NCI-H1694 (cell line): ENCODE measurements around the gene PPP1R12C.
A peak's percentile ranks its signal among the peaks of the same experiment; 100 is the strongest.

ENCODE experiments used
- DNase-seq: peaks from one replicate; lab custom pipeline; 2025; lab: John Stamatoyannopoulos, UW

Gene PPP1R12C

DNA sequence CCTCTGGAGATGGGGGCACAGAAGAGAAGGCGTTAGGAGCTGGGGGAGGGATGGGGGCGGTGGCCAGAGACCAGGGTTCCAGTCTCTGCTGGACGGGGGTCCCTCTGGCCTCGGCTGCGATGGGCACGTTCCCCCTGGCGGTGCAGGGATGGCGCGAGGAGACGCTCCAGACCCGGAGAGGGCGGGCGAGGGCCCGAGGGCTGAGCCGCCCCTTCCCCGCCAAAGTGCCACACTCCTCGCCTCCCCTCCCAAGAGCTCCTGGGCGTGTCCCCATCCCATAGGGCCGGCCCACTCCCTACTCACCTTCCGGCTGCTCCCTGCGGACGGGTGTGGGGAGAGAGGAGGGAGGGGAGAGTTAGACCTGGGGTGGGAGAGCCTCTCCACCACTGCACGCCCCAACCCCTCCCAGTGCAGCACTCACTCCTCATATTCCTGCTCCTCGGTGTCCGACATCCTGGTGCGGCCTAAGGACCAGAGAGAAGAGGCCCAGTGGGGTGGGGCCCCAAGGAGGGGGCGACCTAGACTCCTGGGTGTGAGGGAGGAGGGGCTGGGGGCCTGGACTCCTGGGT lies 29.4 kb upstream of the PPP1R12C start:
- DNase-seq = peak; percentile 60

- DNase-seq = peak; percentile 44
Measured at GRCh38 chr19:55146078-55146704, 28.8 kb upstream of the PPP1R12C start.

GRCh38 chr19:55145232-55145631 lies 27.8 kb upstream of the PPP1R12C start:
- no peak for DNase-seq

- DNase-seq = no peak
Measured at GRCh38 chr19:55141696-55142095, 24.3 kb upstream of the PPP1R12C start.

DNA sequence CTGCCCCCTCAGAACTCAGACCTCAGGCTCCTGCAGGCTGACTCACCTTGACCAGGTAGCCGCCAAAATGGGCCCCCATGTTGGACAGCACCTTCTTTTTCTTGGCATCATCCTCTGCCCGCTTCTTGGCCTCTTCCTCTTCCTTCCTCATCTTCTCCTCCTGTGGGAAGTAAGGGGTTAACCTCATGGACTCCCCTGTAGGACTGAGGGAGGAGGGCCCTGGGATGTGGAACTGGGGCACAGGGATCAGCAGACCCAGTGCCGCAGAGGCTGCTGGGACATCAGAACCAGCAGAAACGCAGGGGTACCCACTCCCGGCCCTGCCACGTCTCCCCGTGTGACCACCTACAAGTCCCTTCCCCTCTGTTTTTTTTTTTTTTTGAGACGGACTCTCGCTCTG lies 20.5 kb upstream of the PPP1R12C start:
- no peak for DNase-seq

DNA sequence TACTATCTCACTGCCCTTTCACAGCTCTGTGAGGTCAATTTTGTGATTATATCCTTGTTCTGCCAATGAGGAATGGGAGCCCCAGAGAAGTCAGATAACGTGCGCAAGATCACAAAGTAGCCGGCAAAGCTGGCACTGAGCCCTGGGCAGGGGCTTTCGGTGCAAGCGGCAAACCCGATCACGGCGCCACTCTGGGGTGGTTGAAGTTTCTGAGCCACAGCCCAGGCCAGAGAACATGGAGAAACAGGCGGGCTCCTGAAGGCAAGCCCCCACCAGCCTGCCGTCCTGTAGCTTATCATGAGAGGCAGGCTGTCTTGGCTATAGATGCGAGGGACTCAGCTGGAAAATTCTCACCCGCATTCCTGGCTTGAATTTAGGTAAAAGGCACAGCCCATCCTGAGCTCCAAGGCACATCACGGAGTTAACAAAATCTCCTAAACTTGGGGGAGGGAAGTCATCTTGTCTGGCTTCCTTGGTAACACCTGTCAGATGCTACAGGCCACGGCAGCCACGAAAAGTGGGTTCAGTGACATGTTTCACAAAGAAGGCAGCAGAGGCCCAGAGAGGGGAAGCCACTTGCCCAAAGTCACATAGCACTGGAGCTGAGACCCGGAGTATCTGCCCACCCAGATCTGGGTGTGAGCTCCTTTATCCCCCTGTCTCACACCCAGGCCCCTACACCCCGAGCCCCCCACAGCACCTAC lies 19.1 kb upstream of the PPP1R12C start:
- DNase-seq = no peak

DNA sequence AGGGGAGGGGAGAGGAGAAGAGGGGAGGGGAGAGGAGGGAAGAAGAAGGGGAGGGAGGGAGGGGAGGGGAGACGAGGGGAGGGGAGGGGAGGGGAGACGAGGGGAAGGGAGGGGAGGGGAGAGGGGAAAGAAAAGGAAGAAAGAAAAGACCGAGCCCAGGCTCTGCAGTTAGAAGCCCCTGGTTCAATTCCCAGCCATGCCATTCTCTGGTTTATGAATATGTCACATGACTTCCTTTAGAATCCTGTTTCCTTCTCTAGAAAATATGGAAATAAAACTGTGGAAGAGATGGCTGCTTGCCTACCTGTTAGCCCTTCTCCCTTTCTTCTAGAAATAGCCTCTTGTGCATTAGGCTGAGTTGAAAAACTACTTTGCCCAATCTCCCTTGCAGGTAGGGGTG lies 17.3 kb upstream of the PPP1R12C start:
- no peak for DNase-seq

DNA sequence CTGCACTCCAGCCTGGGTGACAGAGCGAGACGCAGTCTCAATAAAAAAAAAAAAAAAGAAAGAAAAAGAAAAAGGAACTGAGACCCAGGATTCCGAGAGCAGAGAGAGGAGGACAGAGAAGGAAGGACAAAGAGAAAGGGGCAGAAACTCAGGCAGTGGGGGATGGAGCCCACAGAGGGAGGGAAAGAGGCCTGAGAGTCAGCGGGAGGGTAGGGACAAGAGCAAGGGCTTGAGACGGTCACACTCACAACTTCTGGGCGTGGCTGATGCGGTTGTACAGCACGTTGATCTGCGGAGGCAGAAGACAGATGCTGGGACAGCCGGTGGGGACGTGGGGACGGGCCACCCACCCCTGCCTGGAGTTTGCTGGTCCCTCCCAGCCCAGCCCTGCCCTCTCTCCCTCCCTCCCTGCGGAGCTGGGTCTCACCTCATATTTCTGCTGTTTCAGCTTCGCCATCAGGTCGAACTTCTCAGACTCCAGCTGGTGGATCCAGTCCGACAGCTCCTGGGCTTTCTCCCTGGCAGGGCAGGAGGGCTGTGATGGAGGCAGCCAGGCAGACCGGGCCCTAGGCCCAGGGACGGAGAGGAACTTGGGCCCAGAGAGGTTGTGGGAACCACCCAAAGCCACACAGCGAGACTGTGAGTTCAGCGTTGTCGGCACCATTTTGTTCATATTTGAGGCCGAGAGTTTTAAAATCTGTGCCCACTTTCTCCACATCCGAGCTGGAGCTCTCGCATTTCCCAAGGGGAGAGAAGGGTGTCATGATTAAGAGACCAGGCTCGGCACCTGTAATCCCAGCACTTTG lies 16.4 kb upstream of the PPP1R12C start:
- DNase-seq = no peak

DNA sequence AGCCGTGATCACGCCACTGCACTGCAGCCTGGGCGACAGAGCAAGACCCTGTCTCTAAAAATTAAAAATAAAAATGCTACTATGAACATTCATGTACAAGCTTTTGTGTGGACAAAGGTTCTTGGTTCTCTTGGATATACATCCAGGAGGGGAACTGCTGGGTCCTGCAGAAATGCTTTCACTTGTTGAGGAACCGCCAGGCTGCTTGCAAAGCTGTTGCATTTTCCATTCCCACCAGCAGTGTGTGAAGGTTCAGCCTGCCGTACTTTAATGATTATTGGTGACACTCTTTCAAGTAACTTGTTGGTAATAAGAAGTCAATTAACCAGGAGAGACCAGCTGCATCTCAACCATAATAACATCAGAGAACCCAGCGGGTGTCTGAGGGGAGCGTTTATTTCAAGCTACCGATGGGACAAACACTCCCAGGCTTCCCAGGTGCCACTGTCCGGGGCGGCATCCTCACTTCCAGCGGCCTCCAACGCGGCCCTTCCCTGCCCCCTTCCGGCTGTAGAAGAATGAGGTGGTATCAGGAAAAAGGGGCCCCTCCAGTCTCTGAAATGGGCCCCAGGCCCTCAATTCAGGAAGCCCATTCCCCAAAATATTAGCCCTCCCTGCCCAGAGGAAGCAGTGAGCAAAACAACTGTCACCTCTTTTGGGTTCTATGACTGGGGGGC lies 15.2 kb upstream of the PPP1R12C start:
- DNase-seq = no peak

GRCh38 chr19:55131421-55131820 lies 14.0 kb upstream of the PPP1R12C start:
- DNase-seq = no peak

GRCh38 chr19:55119053-55119452 lies 1.6 kb upstream of the PPP1R12C start:
- DNase-seq = no peak

DNA sequence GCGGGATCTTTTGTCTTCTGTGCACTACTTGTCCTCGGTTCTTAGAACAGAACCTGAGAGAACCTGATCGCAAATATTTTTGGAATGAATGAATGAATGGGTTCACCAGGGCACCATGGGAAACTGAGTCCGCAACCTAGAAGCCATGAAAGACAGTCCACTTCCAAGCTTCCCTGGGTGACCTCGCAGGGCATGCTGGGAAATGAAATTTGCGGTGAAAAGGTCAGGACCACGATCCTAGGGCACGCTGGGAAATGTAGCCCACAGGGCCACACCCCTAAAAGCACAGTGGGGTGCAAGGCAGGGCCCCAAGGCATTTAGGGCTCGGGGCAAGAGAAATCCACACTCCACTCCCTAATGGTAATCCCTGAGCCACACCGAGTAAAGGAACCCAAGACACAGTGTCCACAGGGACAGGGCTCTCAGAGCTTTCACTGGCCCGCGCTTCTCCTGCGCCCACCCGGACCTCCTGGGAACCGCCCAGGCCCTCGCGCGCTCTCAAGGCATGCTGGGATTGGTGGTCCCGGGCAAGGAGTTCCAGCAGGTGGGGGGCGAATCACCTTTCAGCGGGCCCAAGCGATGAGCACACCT lies 1.1 kb upstream of the PPP1R12C start:
- no peak for DNase-seq

GRCh38 chr19:55117663-55118391 lies 390 bp upstream of the PPP1R12C start:
- DNase-seq = peak; percentile 96

- DNase-seq = no peak
Measured at GRCh38 chr19:55116232-55116858, 1.1 kb downstream of the PPP1R12C start.

- DNase-seq = no peak
Measured at GRCh38 chr19:55115446-55116065, 1.9 kb downstream of the PPP1R12C start.

- no peak for DNase-seq
Measured at GRCh38 chr19:55114566-55115145, 2.8 kb downstream of the PPP1R12C start.

DNA sequence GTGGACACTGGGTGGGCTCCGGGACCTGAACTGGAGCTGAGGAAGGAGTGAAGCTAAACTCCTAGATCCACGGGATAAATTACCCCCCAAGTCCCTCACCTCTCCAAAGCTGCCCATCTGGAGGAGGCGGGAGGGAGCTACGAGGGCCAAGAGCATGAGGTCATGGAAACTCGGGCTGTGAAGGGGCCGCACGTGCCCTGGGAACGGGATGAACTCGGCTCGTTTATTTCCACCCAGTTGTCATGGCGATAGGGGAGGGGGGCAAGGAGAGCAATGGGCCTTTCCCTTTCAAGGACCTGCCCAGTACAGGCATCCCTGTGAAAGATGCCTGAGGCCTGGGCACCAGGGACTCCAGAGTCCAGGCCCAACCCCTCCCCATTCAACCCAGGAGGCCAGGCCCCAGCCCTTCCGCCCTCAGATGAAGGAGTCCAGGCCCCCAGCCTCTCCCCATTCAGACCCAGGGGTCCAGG lies 3.8 kb downstream of the PPP1R12C start:
- DNase-seq = no peak

- DNase-seq = no peak
Measured at GRCh38 chr19:55112777-55113569, 4.5 kb downstream of the PPP1R12C start.
